ENCODE measurements around the gene NFATC2IP. TPM values are rescaled to one million over a fixed set of nuclear protein-coding genes. Genes with fewer than 3 reads are reported as not detected.

NFATC2IP gene
- total and polyA plus RNA-seq, 4 donors: 5.8 to 17.6 (median 11.9) TPM

GRCh38 chr16:28958216-28958615, 7.5 kb downstream of the NFATC2IP start (continued):
- TF ChIP-seq REST (IDR thresholded peaks at IDR 0.05) (no peak), FOXA1 (IDR thresholded peaks at IDR 0.05) (no peak), RXRA (IDR thresholded peaks at IDR 0.05) (no peak), EGR1 (IDR thresholded peaks at IDR 0.05; ENCODE audit: low read depth in 2 of 2) (no peak), TAF1 (conservative IDR thresholded peaks at IDR 0.05) (no peak), NR2F2 (IDR thresholded peaks at IDR 0.05) (no peak)

DNA sequence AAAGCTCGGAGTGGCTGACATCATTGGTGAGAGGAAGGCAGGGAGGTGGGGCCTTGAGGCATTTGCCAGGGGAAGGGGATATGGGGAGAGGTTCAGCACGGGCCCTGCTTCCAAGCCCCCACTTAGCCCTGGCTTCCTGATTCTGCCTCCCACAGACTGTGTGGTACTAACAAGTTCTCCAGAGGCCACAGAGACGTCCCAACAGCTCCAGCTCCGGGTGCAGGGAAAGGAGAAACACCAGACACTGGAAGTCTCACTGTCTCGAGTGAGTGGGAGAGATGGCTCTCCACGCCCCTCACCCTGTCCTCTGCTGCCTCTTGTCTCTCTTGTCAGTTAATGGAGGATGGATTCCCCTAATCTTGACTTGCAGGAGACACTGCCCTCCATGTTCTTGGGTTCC, 8.1 kb downstream of the NFATC2IP start:
- Histone ChIP-seq H3K4me1 (ENCODE audit: control insufficient read depth in 4 of 4, insufficient read depth in 4 of 4, low read length in 3 of 4) (no peaks in the 10 kb centered on the region), H3K27ac (ENCODE audit: low read depth in 1 of 2, low read length in 2 of 2) (no peak overlapping the region), H3K9me3 (ENCODE audit: control insufficient read depth in 4 of 4, low read length in 3 of 4) (no peaks in the 10 kb centered on the region), H3K36me3 (ENCODE audit: control insufficient read depth in 4 of 4, insufficient read depth in 3 of 4, low read depth in 1 of 4, low read length in 3 of 4) (peaks cover 15 to 59% (median 37%) of the 10 kb centered on the region in 4 donors), H3K4me3 (ENCODE audit: low read depth in 1 of 3, low read length in 3 of 3) (no peak overlapping the region), H3K27me3 (ENCODE audit: control insufficient read depth in 4 of 4, insufficient read depth in 4 of 4, low read length in 3 of 4) (no peaks in the 10 kb centered on the region), H3K9ac (ENCODE audit: low read depth in 1 of 2, low read length in 2 of 2) (no peak overlapping the region)
- WGBS: 95% methylated on average over 6 of the region's 6 CpGs
- TF ChIP-seq, protein P1, sequence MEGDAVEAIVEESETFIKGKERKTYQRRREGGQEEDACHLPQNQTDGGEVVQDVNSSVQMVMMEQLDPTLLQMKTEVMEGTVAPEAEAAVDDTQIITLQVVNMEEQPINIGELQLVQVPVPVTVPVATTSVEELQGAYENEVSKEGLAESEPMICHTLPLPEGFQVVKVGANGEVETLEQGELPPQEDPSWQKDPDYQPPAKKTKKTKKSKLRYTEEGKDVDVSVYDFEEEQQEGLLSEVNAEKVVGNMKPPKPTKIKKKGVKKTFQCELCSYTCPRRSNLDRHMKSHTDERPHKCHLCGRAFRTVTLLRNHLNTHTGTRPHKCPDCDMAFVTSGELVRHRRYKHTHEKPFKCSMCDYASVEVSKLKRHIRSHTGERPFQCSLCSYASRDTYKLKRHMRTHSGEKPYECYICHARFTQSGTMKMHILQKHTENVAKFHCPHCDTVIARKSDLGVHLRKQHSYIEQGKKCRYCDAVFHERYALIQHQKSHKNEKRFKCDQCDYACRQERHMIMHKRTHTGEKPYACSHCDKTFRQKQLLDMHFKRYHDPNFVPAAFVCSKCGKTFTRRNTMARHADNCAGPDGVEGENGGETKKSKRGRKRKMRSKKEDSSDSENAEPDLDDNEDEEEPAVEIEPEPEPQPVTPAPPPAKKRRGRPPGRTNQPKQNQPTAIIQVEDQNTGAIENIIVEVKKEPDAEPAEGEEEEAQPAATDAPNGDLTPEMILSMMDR (IDR thresholded peaks at IDR 0.05; ENCODE audit: low read depth, low read length, missing input control): no peak
- no peak for DNase-seq (ENCODE audit: low spot score)

- H3K4me3 ChIP-seq (ENCODE audit: low read depth in 1 of 3, low read length in 3 of 3): no peak overlapping the region
- no peak for DNase-seq (ENCODE audit: low spot score)
- no peaks in the 10 kb centered on the region for H3K9me3 ChIP-seq (ENCODE audit: control insufficient read depth in 4 of 4, low read length in 3 of 4)
- peaks cover 10 to 44% (median 27%) of the 10 kb centered on the region in 4 donors for H3K36me3 ChIP-seq (ENCODE audit: control insufficient read depth in 4 of 4, insufficient read depth in 3 of 4, low read depth in 1 of 4, low read length in 3 of 4)
- WGBS: 96% methylated on average over 3 of the region's 3 CpGs
- H3K4me1 ChIP-seq (ENCODE audit: control insufficient read depth in 4 of 4, insufficient read depth in 4 of 4, low read length in 3 of 4): no peaks in the 10 kb centered on the region
- TF ChIP-seq ZBTB33 (IDR thresholded peaks at IDR 0.05) (no peak), JUND (IDR thresholded peaks at IDR 0.05) (no peak), GABPA (IDR thresholded peaks at IDR 0.05 in 1 of 2, conservative IDR thresholded peaks at IDR 0.05 in 1 of 2) (no peak), HNF4A (conservative IDR thresholded peaks at IDR 0.05) (no peak), TAF1 (conservative IDR thresholded peaks at IDR 0.05) (no peak), SP1 (IDR thresholded peaks at IDR 0.05) (no peak), RAD21 (IDR thresholded peaks at IDR 0.05) (no peak), NR2F2 (IDR thresholded peaks at IDR 0.05) (no peak), RXRA (IDR thresholded peaks at IDR 0.05) (no peak)
- TF ChIP-seq, protein P2, sequence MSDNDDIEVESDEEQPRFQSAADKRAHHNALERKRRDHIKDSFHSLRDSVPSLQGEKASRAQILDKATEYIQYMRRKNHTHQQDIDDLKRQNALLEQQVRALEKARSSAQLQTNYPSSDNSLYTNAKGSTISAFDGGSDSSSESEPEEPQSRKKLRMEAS (IDR thresholded peaks at IDR 0.05): no peak
- TF ChIP-seq, protein P1 (IDR thresholded peaks at IDR 0.05; ENCODE audit: low read depth, low read length, missing input control): no peak
- no peak overlapping the region for H3K27ac ChIP-seq (ENCODE audit: low read depth in 1 of 2, low read length in 2 of 2)
- no peak overlapping the region for H3K9ac ChIP-seq (ENCODE audit: low read depth in 1 of 2, low read length in 2 of 2)
- H3K27me3 ChIP-seq (ENCODE audit: control insufficient read depth in 4 of 4, insufficient read depth in 4 of 4, low read length in 3 of 4): no peaks in the 10 kb centered on the region
Measured at GRCh38 chr16:28964072-28964471, 13.3 kb downstream of the NFATC2IP start.

Measured in liver (tissue), 9 donors.